A673 (cell line): Measurements from ENCODE around the gene ADAMTSL2. TPM values are rescaled to one million over a fixed set of nuclear protein-coding genes. Genes with fewer than 3 reads are reported as not detected.

ENCODE experiments used
- BruUV-seq: library from RNA; stranded (reverse); fragments of 400-500 nt; replicated peaks from 2 replicates; lab custom pipeline; 2021; lab: Mats Ljungman, UMichigan
- CTCF ChIA-PET: fragments of 300-600 bp; sonication (Branson Sonifier 250); formaldehyde crosslinking; loops from one replicate; lab custom pipeline; 2022; ENCODE audit warnings: antibody characterized with exemption; lab: Charles Lee
- POLR2A ChIA-PET: fragments of 300-600 bp; sonication (Branson Sonifier 250); formaldehyde crosslinking; loops from one replicate; lab custom pipeline; 2022; ENCODE audit warnings: antibody characterized with exemption; ENCODE audit not compliant: low non-redundant PET; lab: Charles Lee
- DNase-seq: peaks from one replicate; pipeline ENCODE4 v3.0.0-alpha.2; 2015; ENCODE audit warnings: low spot score
- H3K27ac ChIP-seq: fragments of 200-600 bp; sonication (generic); 2 replicates; pipeline ENCODE4 v1.5.1; 2016; ENCODE audit warnings: mixed run types, low read depth, mild to moderate bottlenecking, mixed read lengths, antibody characterized with exemption, low read length; ENCODE audit not compliant: poor library complexity, severe bottlenecking
- H3K27me3 ChIP-seq: fragments of 200-600 bp; sonication (generic); replicated peaks from 2 replicates; pipeline ENCODE4 v1.6.1; 2017; ENCODE audit warnings: mixed run types, low read depth, mild to moderate bottlenecking, mixed read lengths, antibody characterized with exemption, low read length; ENCODE audit not compliant: insufficient read depth, poor library complexity
- H3K36me3 ChIP-seq: fragments of 200-600 bp; sonication (generic); 2 replicates; pipeline ENCODE4 v1.6.1; 2016; ENCODE audit warnings: mixed run types, mild to moderate bottlenecking, mixed read lengths, antibody characterized with exemption, low read length; ENCODE audit not compliant: insufficient read depth, poor library complexity, severe bottlenecking
- H3K4me1 ChIP-seq: fragments of 200-600 bp; sonication (generic); 2 replicates; pipeline ENCODE4 v1.6.1; 2017; ENCODE audit warnings: mixed run types, mild to moderate bottlenecking, mixed read lengths, antibody characterized with exemption, low read length; ENCODE audit not compliant: insufficient read depth, poor library complexity, severe bottlenecking
- H3K4me3 ChIP-seq: fragments of 200-600 bp; sonication (generic); 2 replicates; pipeline ENCODE4 v1.5.1; 2016; ENCODE audit warnings: low read depth, mixed run types, mild to moderate bottlenecking, mixed read lengths, low read length; ENCODE audit not compliant: poor library complexity, severe bottlenecking
- H3K9me3 ChIP-seq: fragments of 200-600 bp; sonication (generic); 2 replicates; pipeline ENCODE4 v1.6.1; 2016; ENCODE audit warnings: mixed run types, low read depth, mild to moderate bottlenecking, mixed read lengths, antibody characterized with exemption, low read length; ENCODE audit not compliant: poor library complexity, severe bottlenecking
- EZH2 ChIP-seq: fragments of 200-600 bp; sonication (generic); IDR thresholded peaks from 2 replicates; pipeline ENCODE4 v1.6.1; 2017; ENCODE audit warnings: borderline replicate concordance, low read depth, mild to moderate bottlenecking, mixed read lengths, antibody characterized with exemption, low read length; ENCODE audit not compliant: poor library complexity, severe bottlenecking
- intact Hi-C: fragments of 100-400 bp; cut with micrococcal nuclease; formaldehyde crosslinking; loops from one replicate; pipeline ENCODE4 v1.10.0; 2022; ENCODE audit not compliant: unreplicated experiment
- total RNA-seq: library from RNA; stranded (reverse); gene quantifications from 2 replicates; pipeline ENCODE4 v1.2.3, GENCODE V29; 2021
- TF ChIP-seq, protein P1 (sequence below): fragments of 300-800, 200-600 bp; sonication (generic); conservative IDR thresholded peaks from 2 replicates; pipeline ENCODE4 v1.5.1; 2017; ENCODE audit warnings: low read depth, mild to moderate bottlenecking, antibody characterized with exemption, low read length, moderate library complexity, mixed read lengths

Gene ADAMTSL2
- total RNA-seq, 1 experiment from 2014 or later, result 0.06 TPM

- H3K36me3 ChIP-seq, result no peaks in the 10 kb centered on the region
- intact Hi-C loops, result no loop called here
- no peak for DNase-seq
- H3K27ac ChIP-seq, result no peak overlapping the region
- CTCF ChIA-PET, result no interaction called here
- H3K9me3 ChIP-seq, result no peaks in the 10 kb centered on the region
- no peak overlapping the region for H3K4me3 ChIP-seq
- H3K27me3 ChIP-seq, result no peaks in the 10 kb centered on the region
- POLR2A ChIA-PET, result no interaction called here
- BruUV-seq, result no TSS peak
- no peak for TF ChIP-seq EZH2
- TF ChIP-seq, protein P1, sequence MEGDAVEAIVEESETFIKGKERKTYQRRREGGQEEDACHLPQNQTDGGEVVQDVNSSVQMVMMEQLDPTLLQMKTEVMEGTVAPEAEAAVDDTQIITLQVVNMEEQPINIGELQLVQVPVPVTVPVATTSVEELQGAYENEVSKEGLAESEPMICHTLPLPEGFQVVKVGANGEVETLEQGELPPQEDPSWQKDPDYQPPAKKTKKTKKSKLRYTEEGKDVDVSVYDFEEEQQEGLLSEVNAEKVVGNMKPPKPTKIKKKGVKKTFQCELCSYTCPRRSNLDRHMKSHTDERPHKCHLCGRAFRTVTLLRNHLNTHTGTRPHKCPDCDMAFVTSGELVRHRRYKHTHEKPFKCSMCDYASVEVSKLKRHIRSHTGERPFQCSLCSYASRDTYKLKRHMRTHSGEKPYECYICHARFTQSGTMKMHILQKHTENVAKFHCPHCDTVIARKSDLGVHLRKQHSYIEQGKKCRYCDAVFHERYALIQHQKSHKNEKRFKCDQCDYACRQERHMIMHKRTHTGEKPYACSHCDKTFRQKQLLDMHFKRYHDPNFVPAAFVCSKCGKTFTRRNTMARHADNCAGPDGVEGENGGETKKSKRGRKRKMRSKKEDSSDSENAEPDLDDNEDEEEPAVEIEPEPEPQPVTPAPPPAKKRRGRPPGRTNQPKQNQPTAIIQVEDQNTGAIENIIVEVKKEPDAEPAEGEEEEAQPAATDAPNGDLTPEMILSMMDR, result no peak
- no peaks in the 10 kb centered on the region for H3K4me1 ChIP-seq
These were observed 16.8 kb upstream of the ADAMTSL2 start for GRCh38 chr9:133517711-133518110.

- BruUV-seq, result no TSS peak
- Histone ChIP-seq H3K4me1 (no peaks in the 10 kb centered on the region), H3K27ac (no peak overlapping the region), H3K36me3 (no peaks in the 10 kb centered on the region), H3K4me3 (no peak overlapping the region), H3K9me3 (no peaks in the 10 kb centered on the region), H3K27me3 (no peaks in the 10 kb centered on the region)
- no peak for DNase-seq
- ChIA-PET POLR2A (no interaction called here), CTCF (no interaction called here)
- intact Hi-C loops, result no loop called here
- no peak for TF ChIP-seq EZH2
- TF ChIP-seq, protein P1, result no peak
These were observed 16.3 kb upstream of the ADAMTSL2 start for GRCh38 chr9:133518200-133518599.

- H3K36me3 ChIP-seq, result no peaks in the 10 kb centered on the region
- no peaks in the 10 kb centered on the region for H3K9me3 ChIP-seq
- no peak overlapping the region for H3K27ac ChIP-seq
- DNase-seq, result no peak
- CTCF ChIA-PET, result no interaction called here
- BruUV-seq, result no TSS peak
- no peaks in the 10 kb centered on the region for H3K27me3 ChIP-seq
- H3K4me1 ChIP-seq, result no peaks in the 10 kb centered on the region
- intact Hi-C loops, result no loop called here
- no peak for TF ChIP-seq EZH2
- TF ChIP-seq, protein P1, result no peak
- H3K4me3 ChIP-seq, result no peak overlapping the region
- POLR2A ChIA-PET, result no interaction called here
These were observed 15.6 kb upstream of the ADAMTSL2 start for GRCh38 chr9:133518706-133519449.
